Measurements from ENCODE around the gene FBLN2.

GRCh38 chr3:13519006-13519791 is 29.7 kb upstream of the FBLN2 start:
- TF ChIP-seq CTCF (optimal IDR thresholded peaks at IDR 0.05 in 1 of 3, IDR thresholded peaks at IDR 0.05 in 1 of 3, conservative IDR thresholded peaks at IDR 0.05 in 1 of 3; ENCODE audit: extremely low read depth in 1 of 3, insufficient read depth in 2 of 3, low read length in 3 of 3) (no peak), EZH2 (IDR thresholded peaks at IDR 0.05; ENCODE audit: low read length) (no peak)

Data from keratinocyte (primary cell).